ENCODE data around the gene DSC1. TPM values are rescaled to one million over a fixed set of nuclear protein-coding genes. Genes with fewer than 3 reads are reported as not detected.

Gene DSC1
- total and polyA plus RNA-seq, 2 of the 8 experiments (the other 6 are each of a cell fraction or from before 2014, with no cell fraction given) = 0.02 TPM; not detected in 1

DNA sequence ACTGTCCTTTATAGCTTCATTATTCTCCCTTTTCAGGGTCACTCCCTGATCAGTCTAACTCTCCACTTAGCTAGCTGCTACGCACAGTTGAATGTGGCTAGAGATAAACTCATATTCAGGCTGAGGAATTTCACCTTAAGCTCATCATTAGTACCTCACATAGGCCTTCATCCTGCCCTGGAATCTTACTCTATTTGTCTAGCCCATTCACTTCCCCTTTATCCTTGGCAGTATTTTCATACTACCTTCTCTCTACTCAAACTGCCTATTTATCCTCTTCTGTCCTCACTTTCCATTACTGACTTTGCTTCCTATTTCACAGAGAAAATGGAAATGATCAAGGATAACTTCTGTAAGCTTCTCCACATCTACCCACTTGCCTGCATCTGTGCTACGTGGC is 49.9 kb downstream of the DSC1 start:
- no peak for DNase-seq (ENCODE audit: low read depth in 1 of 2, low spot score in 2 of 2)
- no peak overlapping the region for H2AK5ac ChIP-seq (ENCODE audit: low read depth, low read length)
- H3K4me1 ChIP-seq (replicated peaks in 1 of 4; ENCODE audit: control insufficient read depth in 3 of 4, insufficient read depth in 4 of 4, low read length in 3 of 4) = no peaks in the 10 kb centered on the region
- ChIA-PET CTCF (ENCODE audit: partially characterized antibody) (interaction anchor here (1.3 kb wide), 1 partner anchor 312 kb away, joined by 4 read pairs; no protein-coding TSS in a partner anchor), POLR2A (ENCODE audit: partially characterized antibody) (interaction anchor here (1.0 to 4.0 kb wide), 3 partner anchors 10 to 48 kb away, joined by 3 to 13 read pairs (median 5); partner anchors contain the start of gene DSC2)
- H3K27me3 ChIP-seq (replicated peaks in 1 of 4; ENCODE audit: control insufficient read depth in 3 of 4, extremely low read depth in 1 of 4, insufficient read depth in 3 of 4, low read length in 3 of 4) = no peaks in the 10 kb centered on the region
- H3K14ac ChIP-seq (ENCODE audit: insufficient read length) = no peak overlapping the region
- H3K23me2 ChIP-seq (ENCODE audit: low read depth, low read length) = no peaks in the 10 kb centered on the region
- no peak overlapping the region for H3K4ac ChIP-seq (replicated peaks; ENCODE audit: insufficient read length, low read depth, low read length)
- H3K79me2 ChIP-seq (ENCODE audit: control insufficient read depth in 1 of 2, insufficient read depth in 2 of 2, low read length in 2 of 2) = no peaks in the 10 kb centered on the region
- no peak overlapping the region for H3K4me3 ChIP-seq (ENCODE audit: extremely low read depth in 1 of 4, insufficient read depth in 2 of 4, low read depth in 3 of 4, low read length in 4 of 4)
- no peak overlapping the region for H2BK120ac ChIP-seq (replicated peaks; ENCODE audit: low read depth, low read length)
- H2AFZ ChIP-seq (ENCODE audit: low read length) = no peak overlapping the region
- TF ChIP-seq, protein P1, sequence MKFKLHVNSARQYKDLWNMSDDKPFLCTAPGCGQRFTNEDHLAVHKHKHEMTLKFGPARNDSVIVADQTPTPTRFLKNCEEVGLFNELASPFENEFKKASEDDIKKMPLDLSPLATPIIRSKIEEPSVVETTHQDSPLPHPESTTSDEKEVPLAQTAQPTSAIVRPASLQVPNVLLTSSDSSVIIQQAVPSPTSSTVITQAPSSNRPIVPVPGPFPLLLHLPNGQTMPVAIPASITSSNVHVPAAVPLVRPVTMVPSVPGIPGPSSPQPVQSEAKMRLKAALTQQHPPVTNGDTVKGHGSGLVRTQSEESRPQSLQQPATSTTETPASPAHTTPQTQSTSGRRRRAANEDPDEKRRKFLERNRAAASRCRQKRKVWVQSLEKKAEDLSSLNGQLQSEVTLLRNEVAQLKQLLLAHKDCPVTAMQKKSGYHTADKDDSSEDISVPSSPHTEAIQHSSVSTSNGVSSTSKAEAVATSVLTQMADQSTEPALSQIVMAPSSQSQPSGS (IDR thresholded peaks at IDR 0.05; ENCODE audit: low read length) = no peak
- no peak for TF ChIP-seq TCF12 (IDR thresholded peaks at IDR 0.05; ENCODE audit: low read depth, low read length)
- no peak for TF ChIP-seq EP300 (IDR thresholded peaks at IDR 0.05; ENCODE audit: borderline replicate concordance in 1 of 2, low read depth in 2 of 2, low read length in 2 of 2)
- no peak for TF ChIP-seq SUZ12 (IDR thresholded peaks at IDR 0.05; ENCODE audit: low read length)
- TF ChIP-seq RBBP5 (IDR thresholded peaks at IDR 0.05; ENCODE audit: borderline replicate concordance, low read depth, low read length) = no peak
- no peak for TF ChIP-seq BRCA1 (IDR thresholded peaks at IDR 0.05; ENCODE audit: low read depth, low read length)
- no peak for TF ChIP-seq BCL11A (IDR thresholded peaks at IDR 0.05; ENCODE audit: low read depth in 2 of 2, low read length in 2 of 2)
- H2BK12ac ChIP-seq (ENCODE audit: low read depth, low read length) = no peak overlapping the region
- no peak overlapping the region for H3K18ac ChIP-seq (ENCODE audit: extremely low read depth, low read length)
- FAIRE-seq = no peak
- no peak overlapping the region for H2BK15ac ChIP-seq (ENCODE audit: low read length)
- H4K5ac ChIP-seq (ENCODE audit: insufficient read length, low read depth, low read length) = no peak overlapping the region
- H3K9ac ChIP-seq (replicated peaks in 1 of 4; ENCODE audit: extremely low read depth in 1 of 4, low read depth in 3 of 4, low read length in 3 of 4) = no peak overlapping the region
- no peak overlapping the region for H2BK5ac ChIP-seq (ENCODE audit: low read depth, low read length)
- H4K20me1 ChIP-seq (replicated peaks in 1 of 2; ENCODE audit: control insufficient read depth in 1 of 2, insufficient read depth in 2 of 2, low read length in 2 of 2) = no peaks in the 10 kb centered on the region
- no peak overlapping the region for H3K27ac ChIP-seq (ENCODE audit: low read depth, low read length)
- no peaks in the 10 kb centered on the region for H3K36me3 ChIP-seq (ENCODE audit: control insufficient read depth in 2 of 4, insufficient read depth in 4 of 4, low read length in 3 of 4)
- 94% methylated on average over 2 of the region's 2 CpGs; no CpG with 5 or more reads in 1 of the 2 experiments for WGBS, 2 experiments (ENCODE audit: extremely low coverage in 1 of 2, insufficient coverage in 1 of 2, insufficient read length in 1 of 2, insufficient replicate concordance in 2 of 2, low coverage in 1 of 2, low lambda C conversion rate in 2 of 2, missing lambda C conversion rate in 1 of 2)
- no peaks in the 10 kb centered on the region for H3K79me1 ChIP-seq (ENCODE audit: low read depth, low read length)
- H4K8ac ChIP-seq (ENCODE audit: extremely low read depth, insufficient read depth, low read length) = no peak overlapping the region
- H3K56ac ChIP-seq (replicated peaks; ENCODE audit: insufficient read length, low read depth, low read length) = no peak overlapping the region
- no peak overlapping the region for H3K4me2 ChIP-seq (ENCODE audit: insufficient read depth in 1 of 2, low read depth in 2 of 2, low read length in 2 of 2)
- no peaks in the 10 kb centered on the region for H3K9me3 ChIP-seq (ENCODE audit: insufficient read depth in 2 of 2, low read depth in 1 of 2, low read length in 1 of 2)
- no peak overlapping the region for H2BK20ac ChIP-seq (ENCODE audit: low read length)
- no peak overlapping the region for H3K23ac ChIP-seq (ENCODE audit: insufficient read length)
- H4K91ac ChIP-seq (replicated peaks; ENCODE audit: insufficient read length, low read length) = no peak overlapping the region
